ENCODE measurements around the gene GPR85. TPM values are rescaled to one million over a fixed set of nuclear protein-coding genes. Genes with fewer than 3 reads are reported as not detected.

The GPR85 gene, protein sequence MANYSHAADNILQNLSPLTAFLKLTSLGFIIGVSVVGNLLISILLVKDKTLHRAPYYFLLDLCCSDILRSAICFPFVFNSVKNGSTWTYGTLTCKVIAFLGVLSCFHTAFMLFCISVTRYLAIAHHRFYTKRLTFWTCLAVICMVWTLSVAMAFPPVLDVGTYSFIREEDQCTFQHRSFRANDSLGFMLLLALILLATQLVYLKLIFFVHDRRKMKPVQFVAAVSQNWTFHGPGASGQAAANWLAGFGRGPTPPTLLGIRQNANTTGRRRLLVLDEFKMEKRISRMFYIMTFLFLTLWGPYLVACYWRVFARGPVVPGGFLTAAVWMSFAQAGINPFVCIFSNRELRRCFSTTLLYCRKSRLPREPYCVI
- total RNA-seq, result under 1 TPM; 0.06 to 0.80 (median 0.33) TPM
- long read RNA-seq, partial matches to known transcripts, result 0 of 1 reads
- long read RNA-seq, other reads (novel, unspliced or antisense), result 1 of 1 reads

DNA sequence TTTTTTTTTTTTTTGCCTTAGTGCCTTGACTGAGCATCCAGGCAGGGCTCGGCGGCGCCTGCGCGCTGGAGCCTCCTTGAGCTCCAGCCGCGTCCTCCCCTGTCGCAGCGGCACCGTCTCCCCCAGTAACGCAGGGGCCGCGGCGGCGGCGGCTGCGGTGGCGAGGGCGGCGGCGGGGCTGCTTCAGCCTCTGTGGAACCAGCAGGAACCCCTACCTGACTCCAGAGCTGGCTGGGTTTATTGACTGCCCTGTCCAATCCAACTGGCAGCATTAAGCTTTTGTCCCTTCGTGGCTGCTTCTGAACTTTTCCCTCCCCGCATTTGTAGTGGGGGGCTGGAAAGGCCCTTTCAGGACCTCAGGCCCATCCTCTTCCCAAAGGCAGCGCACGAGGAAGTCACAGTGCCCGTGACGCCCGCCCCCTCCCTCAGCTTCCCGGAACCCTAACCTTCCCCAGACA lies at the start of gene GPR85:
GPR85 (minus strand) TSS at position 397 of the 458 bp plus-strand sequence. CDS start 2,106 bp downstream, outside the sequence.
- ATAC-seq, result peak; percentile 42 to 69 (median 52)
- Histone ChIP-seq H3K9me3 (no peaks in the 10 kb centered on the region), H3K27ac (no peak within 1 kb of the TSS), H3K4me1 (no peaks in the 10 kb centered on the region), H3K4me3 (peak within 1 kb of the TSS in 2 of 3 donors; percentile 14 to 31), H3K36me3 (no peaks in the 10 kb centered on the region), H3K27me3 (peaks cover 0 to 5% of the 10 kb centered on the region in 2 donors)
- DNase-seq, result peak in 2 of 3 donors; percentile 29 to 50
- intact Hi-C loops (cut with DNase I), result no loop called here
- no peak for TF ChIP-seq POLR2A (IDR thresholded peaks at IDR 0.05)
- TF ChIP-seq, protein P1, sequence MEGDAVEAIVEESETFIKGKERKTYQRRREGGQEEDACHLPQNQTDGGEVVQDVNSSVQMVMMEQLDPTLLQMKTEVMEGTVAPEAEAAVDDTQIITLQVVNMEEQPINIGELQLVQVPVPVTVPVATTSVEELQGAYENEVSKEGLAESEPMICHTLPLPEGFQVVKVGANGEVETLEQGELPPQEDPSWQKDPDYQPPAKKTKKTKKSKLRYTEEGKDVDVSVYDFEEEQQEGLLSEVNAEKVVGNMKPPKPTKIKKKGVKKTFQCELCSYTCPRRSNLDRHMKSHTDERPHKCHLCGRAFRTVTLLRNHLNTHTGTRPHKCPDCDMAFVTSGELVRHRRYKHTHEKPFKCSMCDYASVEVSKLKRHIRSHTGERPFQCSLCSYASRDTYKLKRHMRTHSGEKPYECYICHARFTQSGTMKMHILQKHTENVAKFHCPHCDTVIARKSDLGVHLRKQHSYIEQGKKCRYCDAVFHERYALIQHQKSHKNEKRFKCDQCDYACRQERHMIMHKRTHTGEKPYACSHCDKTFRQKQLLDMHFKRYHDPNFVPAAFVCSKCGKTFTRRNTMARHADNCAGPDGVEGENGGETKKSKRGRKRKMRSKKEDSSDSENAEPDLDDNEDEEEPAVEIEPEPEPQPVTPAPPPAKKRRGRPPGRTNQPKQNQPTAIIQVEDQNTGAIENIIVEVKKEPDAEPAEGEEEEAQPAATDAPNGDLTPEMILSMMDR (IDR thresholded peaks at IDR 0.05), result no peak
- 5% methylated on average over 15 of the region's 29 CpGs for WGBS (ENCODE audit: insufficient coverage, low coverage, low lambda C conversion rate, missing lambda C conversion rate)

DNA sequence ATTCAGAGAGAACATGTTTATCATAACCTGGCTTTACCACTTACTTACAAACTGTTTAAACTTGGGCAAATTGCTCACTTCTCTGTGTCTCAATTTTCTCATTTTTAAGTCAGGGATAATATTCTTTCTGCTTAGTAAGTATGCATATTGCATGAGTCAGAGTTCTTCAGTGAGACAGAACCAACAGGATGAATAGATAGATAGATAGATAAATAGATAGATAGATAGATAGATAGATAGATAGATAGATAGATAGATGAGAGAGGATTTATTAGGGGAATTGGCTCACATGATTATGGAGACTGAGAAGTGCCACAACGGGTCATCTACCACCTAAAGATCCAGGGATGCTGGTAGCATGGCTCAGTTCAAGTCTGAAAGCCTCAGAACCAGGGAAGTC lies 47.4 kb upstream of the GPR85 start:
- TF ChIP-seq, protein P1 (IDR thresholded peaks at IDR 0.05), result no peak
- TF ChIP-seq POLR2A (IDR thresholded peaks at IDR 0.05), result no peak
- DNase-seq (no peak), ATAC-seq (no peak)
- no peak overlapping the region for H3K27ac ChIP-seq
- intact Hi-C loops (cut with DNase I), result no loop called here
- no peaks in the 10 kb centered on the region for H3K27me3 ChIP-seq
- H3K4me1 ChIP-seq, result no peaks in the 10 kb centered on the region
- WGBS (ENCODE audit: insufficient coverage, low coverage, low lambda C conversion rate, missing lambda C conversion rate), result 13% methylated on average over 1 of the region's 1 CpG
- H3K9me3 ChIP-seq, result no peaks in the 10 kb centered on the region
- H3K36me3 ChIP-seq, result no peaks in the 10 kb centered on the region
- no peak overlapping the region for H3K4me3 ChIP-seq

DNA sequence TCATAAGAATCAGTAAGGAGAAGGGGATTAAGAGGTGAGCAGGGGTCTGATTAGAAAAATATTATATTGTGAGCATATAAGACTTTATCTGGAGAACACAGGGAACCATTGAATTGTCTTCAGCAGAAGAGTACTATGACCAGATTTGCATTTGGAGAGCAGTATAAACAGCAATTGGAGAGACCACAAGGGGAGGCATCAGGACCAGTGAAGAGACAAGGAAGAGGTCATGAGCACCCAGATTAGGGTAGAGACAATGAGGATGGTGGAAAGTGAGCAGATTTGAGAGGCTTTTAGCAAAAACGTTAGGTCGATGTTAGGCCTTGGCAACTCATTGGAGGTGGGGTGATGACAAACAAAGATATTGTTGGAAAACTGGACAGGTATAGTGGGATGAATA lies 44.7 kb upstream of the GPR85 start:
- no peaks in the 10 kb centered on the region for H3K27me3 ChIP-seq
- H3K27ac ChIP-seq, result no peak overlapping the region
- H3K9me3 ChIP-seq, result no peaks in the 10 kb centered on the region
- intact Hi-C loops (cut with DNase I), result no loop called here
- no peak for ATAC-seq
- no peak for DNase-seq
- H3K4me1 ChIP-seq, result no peaks in the 10 kb centered on the region
- no peak overlapping the region for H3K4me3 ChIP-seq
- TF ChIP-seq, protein P1 (IDR thresholded peaks at IDR 0.05), result no peak
- no peak for TF ChIP-seq POLR2A (IDR thresholded peaks at IDR 0.05)
- 73% methylated on average over 2 of the region's 2 CpGs for WGBS (ENCODE audit: insufficient coverage, low coverage, low lambda C conversion rate, missing lambda C conversion rate)
- H3K36me3 ChIP-seq, result no peaks in the 10 kb centered on the region

DNA sequence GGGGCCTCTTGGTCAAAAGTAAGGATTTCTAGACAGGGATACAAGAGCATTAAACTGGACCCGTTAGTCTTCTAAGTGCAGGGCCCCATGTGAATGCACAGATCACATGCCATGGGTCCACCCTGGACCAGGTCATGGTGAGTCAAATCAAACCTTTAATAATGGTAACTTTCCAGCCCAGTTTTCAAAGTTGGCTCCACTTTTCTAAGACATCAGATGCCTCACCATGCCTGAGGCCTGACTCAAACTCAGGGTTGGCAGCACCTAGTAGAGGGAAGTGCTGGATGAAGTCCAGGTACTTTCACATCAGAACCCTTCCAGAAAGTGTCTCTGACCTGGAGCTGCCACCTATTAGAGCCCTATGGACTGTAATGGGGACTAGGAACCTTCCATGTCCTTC lies 41.4 kb upstream of the GPR85 start:
- H3K9me3 ChIP-seq, result no peaks in the 10 kb centered on the region
- no peak for ATAC-seq

More for the DNA sequence above, 41.4 kb upstream of the GPR85 start:
- intact Hi-C loops (cut with DNase I), result no loop called here
- Histone ChIP-seq H3K36me3 (no peaks in the 10 kb centered on the region), H3K4me3 (no peak overlapping the region), H3K27me3 (no peaks in the 10 kb centered on the region), H3K27ac (no peak overlapping the region), H3K4me1 (no peaks in the 10 kb centered on the region)
- WGBS (ENCODE audit: insufficient coverage, low coverage, low lambda C conversion rate, missing lambda C conversion rate), result no CpG with 5 or more reads among the region's 1 CpG
- DNase-seq, result no peak
- TF ChIP-seq, protein P1 (IDR thresholded peaks at IDR 0.05), result no peak
- TF ChIP-seq POLR2A (IDR thresholded peaks at IDR 0.05), result no peak

All from right lobe of liver (tissue), 6 donors.